OCI-LY1 (cell line): ENCODE measurements around the gene PTPRE.

ENCODE experiments used
- H2AFZ ChIP-seq: fragments of 200-600 bp; sonication (generic), shearing (Covaris generic); 2 replicates; pipeline ENCODE4 v1.6.0; 2014; ENCODE audit warnings: antibody characterized with exemption, mild to moderate bottlenecking, low read length
- H3F3A ChIP-seq: fragments of 200-600 bp; sonication (generic), shearing (Covaris generic); 2 replicates; pipeline ENCODE4 v1.6.0; 2014; ENCODE audit warnings: mild to moderate bottlenecking, antibody characterized with exemption, low read length, moderate library complexity; ENCODE audit not compliant: insufficient read depth
- H3K27ac ChIP-seq: fragments of 200-600 bp; sonication (generic); 2 replicates; pipeline ENCODE4 v1.5.1; 2014; ENCODE audit warnings: low read length, mixed run types, mild to moderate bottlenecking, low read depth; ENCODE audit not compliant: poor library complexity, severe bottlenecking
- H3K27me3 ChIP-seq: fragments of 200-600 bp; sonication (generic); 2 replicates; pipeline ENCODE4 v1.6.0; 2014; ENCODE audit warnings: antibody characterized with exemption, mild to moderate bottlenecking, low read length, moderate library complexity; ENCODE audit not compliant: insufficient read depth
- H3K36me3 ChIP-seq: fragments of 200-600 bp; sonication (generic); 2 replicates; pipeline ENCODE4 v1.6.1; 2014; ENCODE audit warnings: mild to moderate bottlenecking, antibody characterized with exemption, low read length, moderate library complexity, mixed read lengths; ENCODE audit not compliant: insufficient read depth
- H3K4me1 ChIP-seq: fragments of 200-600 bp; sonication (generic); 2 replicates; pipeline ENCODE4 v1.5.1; 2014; ENCODE audit warnings: mild to moderate bottlenecking, low read length, moderate library complexity; ENCODE audit not compliant: insufficient read depth, severe bottlenecking
- H3K4me2 ChIP-seq: fragments of 200-600 bp; sonication (generic), shearing (Covaris generic); 2 replicates; pipeline ENCODE4 v1.6.1; 2014; ENCODE audit warnings: low read length
- H3K4me3 ChIP-seq: fragments of 200-600 bp; sonication (generic); 2 replicates; pipeline ENCODE4 v1.5.1; 2014; ENCODE audit warnings: low read length, low read depth, mild to moderate bottlenecking, mixed read lengths; ENCODE audit not compliant: poor library complexity, severe bottlenecking
- H3K79me2 ChIP-seq: fragments of 200-600 bp; shearing (Covaris generic); 2 replicates; pipeline ENCODE4 v1.6.1; 2016; ENCODE audit warnings: mixed run types, low read length, mixed read lengths; ENCODE audit not compliant: insufficient read depth
- H3K9ac ChIP-seq: fragments of 200-600 bp; sonication (generic), shearing (Covaris generic); 2 replicates; pipeline ENCODE4 v1.6.1; 2014; ENCODE audit warnings: mild to moderate bottlenecking, low read length, mixed read lengths
- H3K9me2 ChIP-seq: fragments of 200-600 bp; sonication (generic), shearing (Covaris generic); 2 replicates; pipeline ENCODE4 v1.6.1; 2014; ENCODE audit warnings: low read depth, mild to moderate bottlenecking, low read length, mixed read lengths
- H3K9me3 ChIP-seq: fragments of 200-600 bp; shearing (Covaris generic); 2 replicates; pipeline ENCODE4 v1.6.1; 2014; ENCODE audit warnings: low read length, mixed read lengths
- H4K20me1 ChIP-seq: fragments of 200-600 bp; sonication (generic), shearing (Covaris generic); 2 replicates; pipeline ENCODE4 v1.6.0; 2016; ENCODE audit warnings: mild to moderate bottlenecking, low read length; ENCODE audit not compliant: insufficient read depth
- EZH2 ChIP-seq: fragments of 200-600 bp; sonication (generic), shearing (Covaris generic); IDR thresholded peaks from 2 replicates; pipeline ENCODE4 v1.8.0; 2017; ENCODE audit warnings: borderline replicate concordance, mixed run types, mild to moderate bottlenecking, antibody characterized with exemption, low read length, moderate library complexity, mixed read lengths
- TF ChIP-seq, protein P1 (sequence below): fragments of 200-600 bp; sonication (generic), shearing (Covaris generic); IDR thresholded peaks from 2 replicates; pipeline ENCODE4 v1.5.1; 2017; ENCODE audit warnings: mild to moderate bottlenecking, antibody characterized with exemption, low read length, moderate library complexity, mixed read lengths

PTPRE gene

DNA sequence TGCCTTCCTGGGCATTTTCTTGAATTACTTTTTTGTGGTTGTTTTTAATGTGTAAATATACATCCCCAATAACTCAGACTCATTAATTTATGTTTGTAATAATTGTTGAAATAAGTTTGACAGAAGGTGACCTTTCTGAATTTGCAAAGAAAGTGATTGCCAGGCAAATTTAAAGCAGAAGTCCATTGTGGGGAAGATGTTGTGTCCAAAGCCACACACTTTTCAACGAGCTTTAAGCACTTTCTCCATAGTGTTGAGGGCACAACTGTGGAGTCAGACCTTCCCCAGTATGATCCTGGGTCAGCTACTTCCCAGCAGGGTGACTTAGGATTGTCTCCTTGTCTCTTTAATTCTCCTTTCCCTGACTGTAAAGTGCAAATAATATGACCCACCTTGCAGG, 52.5 kb downstream of the PTPRE start:
- H3K4me2 ChIP-seq: no peak overlapping the region

DNA sequence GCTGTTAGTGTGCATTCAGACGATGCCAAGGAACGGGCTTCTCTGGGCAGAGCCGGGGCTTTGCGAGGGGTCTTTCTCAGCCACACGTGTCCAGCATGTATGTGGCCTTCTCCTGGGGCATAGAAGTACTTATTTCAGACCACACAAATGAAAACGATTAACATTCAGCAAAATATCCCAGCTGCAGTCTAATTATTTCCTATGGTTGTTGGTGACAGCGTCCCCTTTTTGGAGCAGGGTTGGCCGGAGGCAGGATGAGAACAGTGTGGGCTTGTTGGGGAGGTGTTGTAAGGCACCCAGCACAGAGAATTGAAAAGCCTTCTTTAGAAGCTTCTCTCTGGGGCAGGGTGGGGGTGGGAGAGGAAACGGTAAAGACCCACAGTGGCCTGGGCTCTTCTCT, 54.2 kb downstream of the PTPRE start:
- no peaks in the 10 kb centered on the region for H3K9me3 ChIP-seq
- TF ChIP-seq, protein P1, sequence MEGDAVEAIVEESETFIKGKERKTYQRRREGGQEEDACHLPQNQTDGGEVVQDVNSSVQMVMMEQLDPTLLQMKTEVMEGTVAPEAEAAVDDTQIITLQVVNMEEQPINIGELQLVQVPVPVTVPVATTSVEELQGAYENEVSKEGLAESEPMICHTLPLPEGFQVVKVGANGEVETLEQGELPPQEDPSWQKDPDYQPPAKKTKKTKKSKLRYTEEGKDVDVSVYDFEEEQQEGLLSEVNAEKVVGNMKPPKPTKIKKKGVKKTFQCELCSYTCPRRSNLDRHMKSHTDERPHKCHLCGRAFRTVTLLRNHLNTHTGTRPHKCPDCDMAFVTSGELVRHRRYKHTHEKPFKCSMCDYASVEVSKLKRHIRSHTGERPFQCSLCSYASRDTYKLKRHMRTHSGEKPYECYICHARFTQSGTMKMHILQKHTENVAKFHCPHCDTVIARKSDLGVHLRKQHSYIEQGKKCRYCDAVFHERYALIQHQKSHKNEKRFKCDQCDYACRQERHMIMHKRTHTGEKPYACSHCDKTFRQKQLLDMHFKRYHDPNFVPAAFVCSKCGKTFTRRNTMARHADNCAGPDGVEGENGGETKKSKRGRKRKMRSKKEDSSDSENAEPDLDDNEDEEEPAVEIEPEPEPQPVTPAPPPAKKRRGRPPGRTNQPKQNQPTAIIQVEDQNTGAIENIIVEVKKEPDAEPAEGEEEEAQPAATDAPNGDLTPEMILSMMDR: no peak
- TF ChIP-seq EZH2: no peak
- H3F3A ChIP-seq: no peaks in the 10 kb centered on the region
- H3K27ac ChIP-seq: no peak overlapping the region
- H3K79me2 ChIP-seq: no peaks in the 10 kb centered on the region
- no peak overlapping the region for H3K4me3 ChIP-seq
- H3K9me2 ChIP-seq: no peaks in the 10 kb centered on the region
- no peaks in the 10 kb centered on the region for H3K27me3 ChIP-seq
- H3K4me2 ChIP-seq: no peak overlapping the region
- no peaks in the 10 kb centered on the region for H4K20me1 ChIP-seq
- H2AFZ ChIP-seq: no peak overlapping the region
- no peaks in the 10 kb centered on the region for H3K4me1 ChIP-seq
- H3K36me3 ChIP-seq: no peaks in the 10 kb centered on the region
- H3K9ac ChIP-seq: no peak overlapping the region

More for the DNA sequence above, 52.5 kb downstream of the PTPRE start:
- Histone ChIP-seq H3K36me3 (no peaks in the 10 kb centered on the region), H3K4me3 (no peak overlapping the region), H3F3A (no peaks in the 10 kb centered on the region), H3K27ac (no peak overlapping the region), H3K27me3 (no peaks in the 10 kb centered on the region), H2AFZ (no peak overlapping the region), H3K9me2 (no peaks in the 10 kb centered on the region), H4K20me1 (no peaks in the 10 kb centered on the region), H3K4me1 (no peaks in the 10 kb centered on the region), H3K9ac (no peak overlapping the region), H3K9me3 (no peaks in the 10 kb centered on the region), H3K79me2 (no peaks in the 10 kb centered on the region)
- TF ChIP-seq EZH2: no peak
- TF ChIP-seq, protein P1: no peak

- no peaks in the 10 kb centered on the region for H3K27me3 ChIP-seq
- H3K4me2 ChIP-seq: no peak overlapping the region
- no peaks in the 10 kb centered on the region for H3F3A ChIP-seq
These were observed 55.3 kb downstream of the PTPRE start for GRCh38 chr10:127962205-127962604.

More at GRCh38 chr10:127962205-127962604, 55.3 kb downstream of the PTPRE start:
- Histone ChIP-seq H3K4me1 (no peaks in the 10 kb centered on the region), H3K4me3 (no peak overlapping the region), H3K9me3 (no peaks in the 10 kb centered on the region), H3K36me3 (no peaks in the 10 kb centered on the region), H3K9ac (no peak overlapping the region), H4K20me1 (no peaks in the 10 kb centered on the region), H3K79me2 (no peaks in the 10 kb centered on the region), H3K9me2 (no peaks in the 10 kb centered on the region), H3K27ac (no peak overlapping the region), H2AFZ (no peak overlapping the region)
- no peak for TF ChIP-seq EZH2
- TF ChIP-seq, protein P1: no peak
